ENCODE data around the gene MTA2. TPM values are rescaled to one million over a fixed set of nuclear protein-coding genes. Genes with fewer than 3 reads are reported as not detected.

MTA2 gene
- total and polyA plus RNA-seq, 2 of the 8 experiments (the other 6 are each of a cell fraction or from before 2014, with no cell fraction given) = 25.7 to 114 TPM

- no peak within 1 kb of the TSS for H3K23ac ChIP-seq (ENCODE audit: insufficient read length)
- H3K27me3 ChIP-seq (replicated peaks in 1 of 4; ENCODE audit: control insufficient read depth in 3 of 4, extremely low read depth in 1 of 4, insufficient read depth in 3 of 4, low read length in 3 of 4) = no peaks in the 10 kb centered on the region
- peak; percentile 87 to 96 for DNase-seq (ENCODE audit: low read depth in 1 of 2, low spot score in 2 of 2)
- ChIA-PET POLR2A (ENCODE audit: partially characterized antibody) (interaction anchor here (0.5 to 50.4 kb wide), 20 partner anchors 9 to 209 kb away, joined by 3 to 2041 read pairs (median 6); partner anchors contain the start of genes B3GAT3, BSCL2, C11orf98 and CSKMT), CTCF (ENCODE audit: partially characterized antibody) (interaction anchor here (0.6 to 1.4 kb wide), 8 partner anchors 8 to 1290 kb away, joined by 3 to 12 read pairs (median 3); partner anchors contain the start of genes C11orf98 and CSKMT)
- peak within 1 kb of the TSS; percentile 76 to 97 (median 94) for H3K9ac ChIP-seq (replicated peaks in 1 of 4; ENCODE audit: extremely low read depth in 1 of 4, low read depth in 3 of 4, low read length in 3 of 4)
- peaks cover 3 to 18% of the 10 kb centered on the region in 2 experiments for H4K20me1 ChIP-seq (replicated peaks in 1 of 2; ENCODE audit: control insufficient read depth in 1 of 2, insufficient read depth in 2 of 2, low read length in 2 of 2)
- peaks cover 0 to 28% (median 7%) of the 10 kb centered on the region in 4 experiments; a peak in 6 of 8 replicates for H3K36me3 ChIP-seq (ENCODE audit: control insufficient read depth in 2 of 4, insufficient read depth in 4 of 4, low read length in 3 of 4)
- H4K5ac ChIP-seq (ENCODE audit: insufficient read length, low read depth, low read length) = peak within 1 kb of the TSS; percentile 87
- peak within 1 kb of the TSS; percentile 96 for H3K56ac ChIP-seq (replicated peaks; ENCODE audit: insufficient read length, low read depth, low read length)
- peak within 1 kb of the TSS; percentile 34 for H3K18ac ChIP-seq (ENCODE audit: extremely low read depth, low read length)
- H2AK5ac ChIP-seq (ENCODE audit: low read depth, low read length) = no peak within 1 kb of the TSS
- H3K4me1 ChIP-seq (replicated peaks in 1 of 4; ENCODE audit: control insufficient read depth in 3 of 4, insufficient read depth in 4 of 4, low read length in 3 of 4) = no peaks in the 10 kb centered on the region; a peak in 2 of 7 replicates
- H3K14ac ChIP-seq (ENCODE audit: insufficient read length) = no peak within 1 kb of the TSS
- H4K91ac ChIP-seq (replicated peaks; ENCODE audit: insufficient read length, low read length) = peak within 1 kb of the TSS; percentile 89
- peaks cover 7 to 47% of the 10 kb centered on the region in 2 experiments for H3K79me2 ChIP-seq (ENCODE audit: control insufficient read depth in 1 of 2, insufficient read depth in 2 of 2, low read length in 2 of 2)
- no peak for FAIRE-seq
- 0 out of 2 replicates have a peak within 1 kb of the TSS, but pooled peaks have one; percentile 2 for H2BK12ac ChIP-seq (ENCODE audit: low read depth, low read length)
- H2BK20ac ChIP-seq (ENCODE audit: low read length) = no peak within 1 kb of the TSS
- peak within 1 kb of the TSS; percentile 98 for H4K8ac ChIP-seq (ENCODE audit: extremely low read depth, insufficient read depth, low read length)
- H2BK15ac ChIP-seq (ENCODE audit: low read length) = no peak within 1 kb of the TSS
- peak within 1 kb of the TSS; percentile 92 for H3K4ac ChIP-seq (replicated peaks; ENCODE audit: insufficient read length, low read depth, low read length)
- WGBS, 2 experiments (ENCODE audit: extremely low coverage in 1 of 2, insufficient coverage in 1 of 2, insufficient read length in 1 of 2, insufficient replicate concordance in 2 of 2, low coverage in 1 of 2, low lambda C conversion rate in 2 of 2, missing lambda C conversion rate in 1 of 2) = 2% methylated on average over 59 of the region's 73 CpGs; no CpG with 5 or more reads in 1 of the 2 experiments
- H3K27ac ChIP-seq (ENCODE audit: low read depth, low read length) = peak within 1 kb of the TSS; percentile 90
- peaks cover 8% of the 10 kb centered on the region for H3K79me1 ChIP-seq (ENCODE audit: low read depth, low read length)
- no peaks in the 10 kb centered on the region for H3K9me3 ChIP-seq (ENCODE audit: insufficient read depth in 2 of 2, low read depth in 1 of 2, low read length in 1 of 2)
- H2BK120ac ChIP-seq (replicated peaks; ENCODE audit: low read depth, low read length) = no peak within 1 kb of the TSS
- peak within 1 kb of the TSS; percentile 78 to 81 for H3K4me2 ChIP-seq (ENCODE audit: insufficient read depth in 1 of 2, low read depth in 2 of 2, low read length in 2 of 2)
- no peak within 1 kb of the TSS for H2AFZ ChIP-seq (ENCODE audit: low read length)
- H3K23me2 ChIP-seq (ENCODE audit: low read depth, low read length) = peaks cover 5% of the 10 kb centered on the region; the same call in 1 of the 2 replicates
- H2BK5ac ChIP-seq (ENCODE audit: low read depth, low read length) = peak within 1 kb of the TSS; percentile 79
- peak within 1 kb of the TSS; percentile 71 to 99 (median 90) for H3K4me3 ChIP-seq (ENCODE audit: extremely low read depth in 1 of 4, insufficient read depth in 2 of 4, low read depth in 3 of 4, low read length in 4 of 4)
- TF ChIP-seq EZH2 (IDR thresholded peaks at IDR 0.05; ENCODE audit: low read depth, low read length, severe bottlenecking) = no peak
- TF ChIP-seq GTF2F1 (IDR thresholded peaks at IDR 0.05; ENCODE audit: borderline replicate concordance, low read depth, low read length) = no peak
- no peak for TF ChIP-seq ATF2 (IDR thresholded peaks at IDR 0.05; ENCODE audit: low read length)
- no peak for TF ChIP-seq POU5F1 (IDR thresholded peaks at IDR 0.05; ENCODE audit: low read depth, low read length)
- TF ChIP-seq FOSL1 (IDR thresholded peaks at IDR 0.05; ENCODE audit: insufficient read depth, low read depth, low read length) = no peak
- no peak for TF ChIP-seq HDAC2 (IDR thresholded peaks at IDR 0.05; ENCODE audit: borderline replicate concordance in 1 of 2, low read depth in 2 of 2, low read length in 2 of 2)
- TF ChIP-seq NANOG (IDR thresholded peaks at IDR 0.05; ENCODE audit: insufficient read depth, low read depth, low read length, poor library complexity, severe bottlenecking) = peak; percentile 54
- peak; percentile 89 for TF ChIP-seq TBP (IDR thresholded peaks at IDR 0.05; ENCODE audit: low read depth, low read length)
Measured at GRCh38 chr11:62645946-62646824, 44.5 kb upstream of the MTA2 start, which contains the start of gene GANAB. Gene GANAB (minus strand): TSS chr11:62646613. CDS start chr11:62646599, 14 bp downstream.

Data from H1 (cell line).